ENCODE measurements around the gene PCDHGC5.

Gene PCDHGC5

DNA sequence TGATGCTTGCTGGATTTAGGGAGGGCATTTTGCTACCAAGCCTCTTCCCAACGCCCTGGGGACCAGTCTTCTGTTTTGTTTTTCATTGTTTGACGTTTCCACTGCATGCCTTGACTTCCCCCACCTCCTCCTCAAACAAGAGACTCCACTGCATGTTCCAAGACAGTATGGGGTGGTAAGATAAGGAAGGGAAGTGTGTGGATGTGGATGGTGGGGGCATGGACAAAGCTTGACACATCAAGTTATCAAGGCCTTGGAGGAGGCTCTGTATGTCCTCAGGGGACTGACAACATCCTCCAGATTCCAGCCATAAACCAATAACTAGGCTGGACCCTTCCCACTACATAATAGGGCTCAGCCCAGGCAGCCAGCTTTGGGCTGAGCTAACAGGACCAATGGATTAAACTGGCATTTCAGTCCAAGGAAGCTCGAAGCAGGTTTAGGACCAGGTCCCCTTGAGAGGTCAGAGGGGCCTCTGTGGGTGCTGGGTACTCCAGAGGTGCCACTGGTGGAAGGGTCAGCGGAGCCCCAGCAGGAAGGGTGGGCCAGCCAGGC, 23.0 kb downstream of the PCDHGC5 start:
- H3K4me3 ChIP-seq (ENCODE audit: low read depth, low read length): no peak overlapping the region

DNA sequence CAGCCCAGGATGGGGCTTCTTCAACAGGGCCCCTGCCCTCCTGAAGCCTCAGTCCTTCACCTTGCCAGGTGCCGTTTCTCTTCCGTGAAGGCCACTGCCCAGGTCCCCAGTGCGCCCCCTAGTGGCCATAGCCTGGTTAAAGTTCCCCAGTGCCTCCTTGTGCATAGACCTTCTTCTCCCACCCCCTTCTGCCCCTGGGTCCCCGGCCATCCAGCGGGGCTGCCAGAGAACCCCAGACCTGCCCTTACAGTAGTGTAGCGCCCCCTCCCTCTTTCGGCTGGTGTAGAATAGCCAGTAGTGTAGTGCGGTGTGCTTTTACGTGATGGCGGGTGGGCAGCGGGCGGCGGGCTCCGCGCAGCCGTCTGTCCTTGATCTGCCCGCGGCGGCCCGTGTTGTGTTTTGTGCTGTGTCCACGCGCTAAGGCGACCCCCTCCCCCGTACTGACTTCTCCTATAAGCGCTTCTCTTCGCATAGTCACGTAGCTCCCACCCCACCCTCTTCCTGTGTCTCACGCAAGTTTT, 23.6 kb downstream of the PCDHGC5 start:
- H3K4me3 ChIP-seq (ENCODE audit: low read depth, low read length): peak overlapping the region; percentile 61

DNA sequence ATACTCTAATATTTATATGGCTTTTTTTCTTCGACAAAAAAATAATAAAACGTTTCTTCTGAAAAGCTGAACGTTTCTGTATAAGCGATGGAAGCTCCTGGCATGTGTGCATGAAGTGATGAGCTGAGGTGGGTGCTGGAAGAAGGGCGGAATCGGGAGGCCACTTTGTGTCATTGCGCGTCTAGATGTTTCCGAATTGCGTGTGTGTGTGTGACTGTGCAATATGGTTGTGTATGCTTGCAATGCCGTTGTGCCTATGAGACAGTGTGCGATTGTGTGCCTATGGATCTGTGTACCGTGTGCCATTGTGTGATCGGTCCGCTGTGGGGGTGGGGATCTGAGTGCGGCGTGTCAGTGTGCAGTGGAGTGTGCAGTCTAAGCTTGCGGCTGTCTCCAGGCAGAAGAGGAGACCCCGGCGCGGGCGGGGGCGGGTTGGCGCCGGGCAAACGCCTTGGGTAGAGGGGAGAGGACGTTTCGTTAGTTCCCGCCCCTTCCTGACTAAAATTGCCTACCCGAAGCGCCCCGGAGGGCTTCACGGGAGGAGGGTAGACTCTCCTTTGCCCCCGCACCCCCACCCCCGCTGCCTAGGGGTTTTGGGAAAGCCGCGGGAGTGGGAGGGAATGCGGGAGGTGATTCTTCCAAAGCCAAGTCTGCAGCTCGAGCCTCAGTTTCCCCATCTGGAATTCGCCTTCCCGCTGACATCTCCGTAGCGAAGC, 24.2 kb downstream of the PCDHGC5 start:
- H3K4me3 ChIP-seq (ENCODE audit: low read depth, low read length): peak overlapping the region; percentile 61

- peak overlapping the region; percentile 61 for H3K4me3 ChIP-seq (ENCODE audit: low read depth, low read length)
These were observed 24.9 kb downstream of the PCDHGC5 start for GRCh38 chr5:141513627-141514329.

GRCh38 chr5:141514330-141515133, 25.7 kb downstream of the PCDHGC5 start:
- no peak overlapping the region for H3K4me3 ChIP-seq (ENCODE audit: low read depth, low read length)

DNA sequence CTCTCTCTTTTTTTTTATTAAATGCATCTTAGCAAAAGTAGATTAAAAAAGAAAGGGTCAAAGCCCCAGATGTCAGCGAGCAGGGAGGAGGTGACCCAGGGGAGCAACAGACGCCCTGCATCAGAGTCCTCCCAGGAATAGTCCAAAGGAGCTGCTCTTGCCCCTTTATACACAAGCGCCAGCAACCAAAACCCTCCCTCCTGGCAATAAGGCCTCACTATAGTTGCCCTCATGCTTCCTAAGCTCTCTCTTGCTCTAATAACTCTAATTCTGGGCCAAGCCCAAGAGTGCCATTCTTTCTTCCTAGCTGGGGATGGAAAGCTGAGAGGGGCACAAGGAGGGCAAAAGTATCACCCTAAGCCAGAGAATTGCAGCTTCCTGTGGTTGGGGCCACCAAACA, 26.3 kb downstream of the PCDHGC5 start:
- no peak overlapping the region for H3K4me3 ChIP-seq (ENCODE audit: low read depth, low read length)

GRCh38 chr5:141515946-141516671, 27.2 kb downstream of the PCDHGC5 start:
- H3K4me3 ChIP-seq (ENCODE audit: low read depth, low read length): no peak overlapping the region

GRCh38 chr5:141516672-141517025, 27.8 kb downstream of the PCDHGC5 start:
- H3K4me3 ChIP-seq (ENCODE audit: low read depth, low read length): no peak overlapping the region

- H3K4me3 ChIP-seq (ENCODE audit: low read depth, low read length): no peak overlapping the region
These were observed 28.4 kb downstream of the PCDHGC5 start for GRCh38 chr5:141517312-141517711.

- H3K4me3 ChIP-seq (ENCODE audit: low read depth, low read length): no peak overlapping the region
These were observed 29.2 kb downstream of the PCDHGC5 start for GRCh38 chr5:141517880-141518617.

DNA sequence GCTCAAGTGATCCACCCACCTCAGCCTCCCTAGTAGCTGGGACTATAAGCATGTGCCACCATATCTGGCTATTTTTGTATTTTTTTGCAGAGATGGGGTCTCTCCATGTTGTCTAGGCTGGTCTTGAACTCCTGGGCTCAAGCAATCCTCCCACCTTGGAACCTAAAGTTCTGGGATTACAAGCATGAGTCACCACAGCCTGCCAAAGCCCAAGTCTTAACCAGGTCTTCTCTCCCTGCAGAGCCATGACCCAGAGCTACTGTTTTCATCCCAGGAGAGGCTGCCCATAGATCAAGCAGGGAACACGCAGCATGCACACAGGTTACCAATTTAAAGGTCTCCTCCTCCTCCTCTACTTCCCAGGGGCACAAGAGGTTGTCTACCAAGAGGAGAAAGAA, 29.7 kb downstream of the PCDHGC5 start:
- no peak overlapping the region for H3K4me3 ChIP-seq (ENCODE audit: low read depth, low read length)

DNA sequence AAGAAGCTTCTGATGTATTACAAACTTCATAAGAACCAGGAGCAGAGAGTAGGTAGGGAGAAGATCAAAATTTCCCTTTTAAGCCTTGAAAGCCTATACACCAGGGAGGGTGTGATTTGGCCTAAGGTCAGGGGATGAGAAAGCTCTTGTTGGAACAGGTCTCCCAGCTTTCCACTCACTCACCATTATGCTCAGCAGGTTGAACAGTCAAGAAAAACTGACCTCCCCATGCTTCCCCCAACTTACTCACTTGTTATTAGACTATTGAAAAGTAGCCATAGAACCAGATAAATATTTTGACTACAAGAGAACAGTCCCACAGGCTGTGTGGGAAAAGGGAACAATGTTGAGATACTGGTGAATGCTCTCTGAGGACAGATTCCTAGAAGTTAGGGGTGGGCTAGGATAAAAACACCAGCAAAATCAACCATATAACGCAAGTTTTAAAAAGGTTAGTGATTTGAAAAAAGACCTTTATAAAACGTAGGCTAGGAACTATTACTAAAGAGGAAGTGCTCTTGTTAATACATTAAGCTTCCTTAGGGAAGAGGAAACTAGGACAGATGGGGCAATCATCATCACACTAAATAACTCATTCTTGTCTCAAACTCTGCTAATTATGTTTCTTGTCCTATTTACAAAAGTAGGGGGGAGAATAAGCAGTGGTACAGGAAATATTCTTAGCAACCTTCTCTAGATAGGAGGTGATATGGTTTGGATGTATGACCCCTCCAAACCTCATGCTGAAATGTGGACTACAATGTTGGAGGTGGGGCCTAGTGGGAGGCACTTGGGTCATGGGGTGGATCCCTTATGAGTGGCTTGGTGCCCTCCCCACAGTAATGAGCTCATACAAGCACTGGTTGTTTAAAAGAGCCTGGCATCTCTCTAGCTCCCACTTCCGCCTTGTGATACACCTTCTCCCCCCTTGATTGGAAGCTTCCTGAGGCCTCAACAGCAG, 31.0 kb downstream of the PCDHGC5 start:
- H3K4me3 ChIP-seq (ENCODE audit: low read depth, low read length): no peak overlapping the region

- no peak overlapping the region for H3K4me3 ChIP-seq (ENCODE audit: low read depth, low read length)
These were observed 32.4 kb downstream of the PCDHGC5 start for GRCh38 chr5:141521244-141521781.

GRCh38 chr5:141522301-141522700, 33.4 kb downstream of the PCDHGC5 start:
- H3K4me3 ChIP-seq (ENCODE audit: low read depth, low read length): no peak overlapping the region

- H3K4me3 ChIP-seq (ENCODE audit: low read depth, low read length): no peak overlapping the region
These were observed 35.1 kb downstream of the PCDHGC5 start for GRCh38 chr5:141523991-141524390.

- no peak overlapping the region for H3K4me3 ChIP-seq (ENCODE audit: low read depth, low read length)
These were observed 36.0 kb downstream of the PCDHGC5 start for GRCh38 chr5:141524604-141525597.

DNA sequence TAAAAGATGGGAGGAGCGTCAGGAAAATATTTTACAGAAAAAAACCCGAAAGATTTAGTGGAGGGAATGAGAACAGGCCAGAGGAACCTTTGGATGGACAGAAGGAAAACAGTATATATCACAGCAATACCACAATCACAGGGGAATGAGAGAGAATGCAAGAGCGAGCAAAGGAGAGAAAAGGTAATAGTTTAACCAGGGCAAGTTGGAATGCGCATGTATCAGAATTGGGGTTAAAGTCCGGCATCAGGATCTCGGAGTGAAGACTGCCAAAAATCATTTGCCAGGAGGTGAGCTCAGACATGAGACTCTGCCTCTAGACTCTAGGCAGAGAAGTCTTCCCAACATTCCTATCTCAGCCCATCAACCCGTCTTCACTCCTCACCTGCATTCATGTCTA, 36.8 kb downstream of the PCDHGC5 start:
- no peak overlapping the region for H3K4me3 ChIP-seq (ENCODE audit: low read depth, low read length)
